Neural crest cell (in vitro differentiated cells): Measurements from ENCODE around the gene SNX8. TPM values are rescaled to one million over a fixed set of nuclear protein-coding genes. Genes with fewer than 3 reads are reported as not detected.

Experiments
- DNase-seq: peaks from one replicate; pipeline ENCODE4 v3.0.0; 2021; ENCODE audit warnings: low read depth, mixed read lengths, low spot score
- H3K27ac Mint-ChIP-seq: one replicate; pipeline ENCODE4 v1.8.0; 2021; ENCODE audit warnings: mild to moderate bottlenecking, mixed read lengths; ENCODE audit not compliant: unreplicated experiment
- H3K27me3 Mint-ChIP-seq: 2 replicates; pipeline ENCODE4 v1.8.0; 2021; ENCODE audit warnings: low read depth, mild to moderate bottlenecking, mixed read lengths
- H3K36me3 Mint-ChIP-seq: 2 replicates; pipeline ENCODE4 v1.8.0; 2021; ENCODE audit warnings: low read depth, mild to moderate bottlenecking, mixed read lengths
- H3K4me1 Mint-ChIP-seq: 2 replicates; pipeline ENCODE4 v1.8.0; 2021; ENCODE audit warnings: mixed read lengths
- H3K4me3 Mint-ChIP-seq: one replicate; pipeline ENCODE4 v1.8.0; 2021; ENCODE audit warnings: mild to moderate bottlenecking, mixed read lengths
- H3K9me3 Mint-ChIP-seq: 2 replicates; pipeline ENCODE4 v1.8.0; 2021; ENCODE audit warnings: mixed read lengths
- total RNA-seq: library from RNA; stranded (reverse); gene quantifications from 2 replicates; pipeline ENCODE4 v1.2.1, GENCODE V29; 2021
- TF ChIP-seq, protein P1 (sequence below): fragments of 200-600 bp; sonication (generic); conservative IDR thresholded peaks from 2 replicates; pipeline ENCODE4 v1.5.0; 2021; ENCODE audit warnings: antibody characterized with exemption, mild to moderate bottlenecking

Gene SNX8
- total RNA-seq, 1 donor from 2014 or later: 31.8 TPM

DNA sequence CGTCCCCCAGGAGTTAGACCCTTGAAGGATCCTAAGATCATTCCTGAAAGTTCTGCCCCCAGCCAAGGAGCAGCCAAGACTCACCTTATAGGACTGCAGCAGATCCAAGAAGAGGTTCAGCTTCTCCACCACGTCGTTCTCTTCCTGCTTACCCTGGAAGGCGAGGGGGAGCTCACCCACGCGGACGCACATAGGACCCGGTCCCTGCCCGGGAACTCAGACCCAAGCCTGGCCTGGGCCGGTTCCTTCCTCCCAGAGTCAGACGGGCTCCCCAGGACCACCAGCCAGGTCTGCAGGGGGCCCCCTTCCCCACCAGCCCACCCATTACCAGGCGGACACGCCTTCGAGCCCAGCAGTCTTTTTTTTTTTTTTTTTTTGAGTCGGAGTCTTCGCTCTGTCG is 56.6 kb downstream of the SNX8 start:
- Mint-ChIP-seq H3K9me3 (no peaks in the 10 kb centered on the region), H3K4me3 (no peak overlapping the region), H3K27ac (peak overlapping the region; percentile 50), H3K27me3 (no peaks in the 10 kb centered on the region), H3K4me1 (no peaks in the 10 kb centered on the region), H3K36me3 (peaks cover 3% of the 10 kb centered on the region)
- TF ChIP-seq, protein P1, sequence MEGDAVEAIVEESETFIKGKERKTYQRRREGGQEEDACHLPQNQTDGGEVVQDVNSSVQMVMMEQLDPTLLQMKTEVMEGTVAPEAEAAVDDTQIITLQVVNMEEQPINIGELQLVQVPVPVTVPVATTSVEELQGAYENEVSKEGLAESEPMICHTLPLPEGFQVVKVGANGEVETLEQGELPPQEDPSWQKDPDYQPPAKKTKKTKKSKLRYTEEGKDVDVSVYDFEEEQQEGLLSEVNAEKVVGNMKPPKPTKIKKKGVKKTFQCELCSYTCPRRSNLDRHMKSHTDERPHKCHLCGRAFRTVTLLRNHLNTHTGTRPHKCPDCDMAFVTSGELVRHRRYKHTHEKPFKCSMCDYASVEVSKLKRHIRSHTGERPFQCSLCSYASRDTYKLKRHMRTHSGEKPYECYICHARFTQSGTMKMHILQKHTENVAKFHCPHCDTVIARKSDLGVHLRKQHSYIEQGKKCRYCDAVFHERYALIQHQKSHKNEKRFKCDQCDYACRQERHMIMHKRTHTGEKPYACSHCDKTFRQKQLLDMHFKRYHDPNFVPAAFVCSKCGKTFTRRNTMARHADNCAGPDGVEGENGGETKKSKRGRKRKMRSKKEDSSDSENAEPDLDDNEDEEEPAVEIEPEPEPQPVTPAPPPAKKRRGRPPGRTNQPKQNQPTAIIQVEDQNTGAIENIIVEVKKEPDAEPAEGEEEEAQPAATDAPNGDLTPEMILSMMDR: no peak
- DNase-seq: no peak

DNA sequence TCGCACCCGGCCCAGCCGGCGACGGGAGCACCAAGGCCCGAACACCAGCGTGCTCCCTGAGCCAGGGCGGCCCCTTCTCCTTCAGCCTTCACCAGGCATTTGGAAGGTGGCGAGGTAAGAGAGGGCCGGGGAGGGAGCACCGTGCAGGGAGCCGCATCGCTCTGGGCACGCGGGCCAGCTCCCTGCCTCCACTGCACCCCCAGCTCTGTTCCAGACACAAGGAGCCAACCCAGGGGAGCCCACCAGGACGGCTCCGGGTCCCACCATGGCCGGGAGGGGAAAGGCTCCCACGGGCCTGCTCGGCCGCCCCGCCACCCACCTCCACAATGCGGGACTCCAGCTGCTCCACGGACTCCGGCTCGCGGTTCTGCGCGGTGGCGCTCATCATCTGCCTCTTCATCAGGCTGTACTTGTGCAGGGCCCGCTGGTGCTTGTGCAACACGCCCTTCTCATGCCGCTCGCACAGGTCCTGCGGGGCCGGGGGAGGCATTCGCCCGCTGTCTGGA is 57.1 kb downstream of the SNX8 start:
- no peaks in the 10 kb centered on the region for H3K27me3 Mint-ChIP-seq
- H3K27ac Mint-ChIP-seq: no peak overlapping the region
- TF ChIP-seq, protein P1: no peak
- no peaks in the 10 kb centered on the region for H3K4me1 Mint-ChIP-seq
- H3K9me3 Mint-ChIP-seq: no peaks in the 10 kb centered on the region
- DNase-seq: no peak
- H3K4me3 Mint-ChIP-seq: no peak overlapping the region
- H3K36me3 Mint-ChIP-seq: peaks cover 3% of the 10 kb centered on the region

GRCh38 chr7:2256306-2257045 is 57.8 kb downstream of the SNX8 start:
- DNase-seq: no peak
- Mint-ChIP-seq H3K27me3 (no peaks in the 10 kb centered on the region), H3K9me3 (no peaks in the 10 kb centered on the region), H3K36me3 (peaks cover 3% of the 10 kb centered on the region), H3K4me3 (no peak overlapping the region), H3K4me1 (no peaks in the 10 kb centered on the region), H3K27ac (no peak overlapping the region)
- TF ChIP-seq, protein P1: no peak

GRCh38 chr7:2255145-2256139 is 58.8 kb downstream of the SNX8 start:
- TF ChIP-seq, protein P1: no peak
- no peaks in the 10 kb centered on the region for H3K9me3 Mint-ChIP-seq
- peak overlapping the region; percentile 86 for H3K27ac Mint-ChIP-seq
- DNase-seq: no peak
- peaks cover 3% of the 10 kb centered on the region for H3K36me3 Mint-ChIP-seq
- no peaks in the 10 kb centered on the region for H3K4me1 Mint-ChIP-seq
- H3K4me3 Mint-ChIP-seq: no peak overlapping the region
- no peaks in the 10 kb centered on the region for H3K27me3 Mint-ChIP-seq

- Mint-ChIP-seq H3K9me3 (no peaks in the 10 kb centered on the region), H3K4me1 (no peaks in the 10 kb centered on the region), H3K36me3 (no peaks in the 10 kb centered on the region), H3K27me3 (no peaks in the 10 kb centered on the region), H3K4me3 (no peak overlapping the region), H3K27ac (no peak overlapping the region)
- no peak for DNase-seq
- TF ChIP-seq, protein P1: no peak
Observed at GRCh38 chr7:2254429-2255144, 59.7 kb downstream of the SNX8 start.
